H9 (cell line): ENCODE measurements around the gene IL20. TPM values are rescaled to one million over a fixed set of nuclear protein-coding genes. Genes with fewer than 3 reads are reported as not detected.

ENCODE experiments used
- DNase-seq: peaks from one replicate; pipeline ENCODE4 v3.0.0-alpha.2; 2017
- H2AFZ ChIP-seq: one replicate; pipeline ENCODE4 v1.6.1; 2013; ENCODE audit warnings: mild to moderate bottlenecking, low read length, control low read depth, moderate library complexity
- H2AK5ac ChIP-seq: 2 replicates; pipeline ENCODE4 v1.6.1; 2013; ENCODE audit warnings: low read length, control low read depth, mixed read lengths; ENCODE audit not compliant: insufficient read length
- H2BK120ac ChIP-seq: one replicate; pipeline ENCODE4 v1.6.1; 2013; ENCODE audit warnings: low read depth, mild to moderate bottlenecking, low read length, control low read depth, inconsistent platforms; ENCODE audit not compliant: poor library complexity, severe bottlenecking
- H2BK12ac ChIP-seq: 2 replicates; pipeline ENCODE4 v1.6.1; 2013; ENCODE audit warnings: low read length, control low read depth, mixed read lengths, low read depth; ENCODE audit not compliant: insufficient read length
- H2BK15ac ChIP-seq: 2 replicates; pipeline ENCODE4 v1.6.1; 2013; ENCODE audit warnings: low read depth, low read length, control low read depth
- H2BK20ac ChIP-seq: one replicate; pipeline ENCODE4 v1.6.1; 2013; ENCODE audit warnings: low read depth, mild to moderate bottlenecking, low read length, control low read depth, inconsistent platforms; ENCODE audit not compliant: poor library complexity, severe bottlenecking
- H2BK5ac ChIP-seq: 2 replicates; pipeline ENCODE4 v1.6.1; 2013; ENCODE audit warnings: low read length, control low read depth, mixed read lengths; ENCODE audit not compliant: insufficient read length
- H3K14ac ChIP-seq: 2 replicates; pipeline ENCODE4 v1.6.1; 2013; ENCODE audit warnings: low read length, control low read depth; ENCODE audit not compliant: insufficient read depth
- H3K18ac ChIP-seq: 2 replicates; pipeline ENCODE4 v1.6.1; 2013; ENCODE audit warnings: low read depth, mild to moderate bottlenecking, mixed read lengths, low read length, control low read depth; ENCODE audit not compliant: insufficient read length
- H3K23ac ChIP-seq: 2 replicates; pipeline ENCODE4 v1.6.1; 2013; ENCODE audit warnings: low read length, control low read depth, mixed read lengths, low read depth; ENCODE audit not compliant: insufficient read length
- H3K23me2 ChIP-seq: 2 replicates; pipeline ENCODE4 v1.6.1; 2013; ENCODE audit warnings: low read depth, mild to moderate bottlenecking, mixed read lengths, low read length, control low read depth; ENCODE audit not compliant: insufficient read length, poor library complexity, severe bottlenecking
- H3K27ac ChIP-seq: 2 replicates; pipeline ENCODE4 v1.5.1; 2013; ENCODE audit warnings: low read length, control low read depth, mixed read lengths, low read depth; ENCODE audit not compliant: insufficient read length
- H3K27me3 ChIP-seq: 2 replicates; pipeline ENCODE4 v1.6.1; 2013; ENCODE audit warnings: low read length, control low read depth, inconsistent platforms; ENCODE audit not compliant: insufficient read depth
- H3K4ac ChIP-seq: 2 replicates; pipeline ENCODE4 v1.6.1; 2013; ENCODE audit warnings: low read depth, mild to moderate bottlenecking, control low read depth, inconsistent platforms, low read length, moderate library complexity
- H3K4me1 ChIP-seq: 2 replicates; pipeline ENCODE4 v1.6.1; 2013; ENCODE audit warnings: low read length, control low read depth, inconsistent platforms; ENCODE audit not compliant: insufficient read depth
- H3K4me2 ChIP-seq: 2 replicates; pipeline ENCODE4 v1.6.1; 2013; ENCODE audit warnings: low read length, control low read depth, mixed read lengths; ENCODE audit not compliant: insufficient read length, insufficient read depth
- H3K56ac ChIP-seq: 2 replicates; pipeline ENCODE4 v1.6.1; 2013; ENCODE audit warnings: low read depth, mild to moderate bottlenecking, mixed read lengths, low read length, control low read depth; ENCODE audit not compliant: insufficient read length
- H3K79me1 ChIP-seq: 2 replicates; pipeline ENCODE4 v1.6.1; 2013; ENCODE audit warnings: low read depth, mild to moderate bottlenecking, moderate library complexity, low read length, control low read depth, inconsistent platforms; ENCODE audit not compliant: insufficient read depth, poor library complexity, severe bottlenecking
- H3K79me2 ChIP-seq: 2 replicates; pipeline ENCODE4 v1.6.1; 2013; ENCODE audit warnings: low read length, control low read depth, inconsistent platforms; ENCODE audit not compliant: insufficient read depth
- H3K9ac ChIP-seq: 2 replicates; pipeline ENCODE4 v1.6.1; 2013; ENCODE audit warnings: low read length, control low read depth, mixed read lengths; ENCODE audit not compliant: insufficient read length; ENCODE audit errors: extremely low read depth
- H3K9me3 ChIP-seq: one replicate; pipeline ENCODE4 v1.6.1; 2013; ENCODE audit warnings: low read depth, low read length, inconsistent platforms; ENCODE audit not compliant: control insufficient read depth
- H3T11ph ChIP-seq: one replicate; pipeline ENCODE4 v1.6.1; 2013; ENCODE audit warnings: mild to moderate bottlenecking, low read length, control low read depth, inconsistent platforms
- H4K20me1 ChIP-seq: one replicate; pipeline ENCODE4 v1.6.1; 2013; ENCODE audit not compliant: control insufficient read depth, insufficient read length, insufficient read depth
- H4K5ac ChIP-seq: 2 replicates; pipeline ENCODE4 v1.6.1; 2013; ENCODE audit warnings: low read depth, mild to moderate bottlenecking, mixed read lengths, low read length, control low read depth; ENCODE audit not compliant: insufficient read length
- H4K8ac ChIP-seq: replicated peaks from 2 replicates; pipeline ENCODE4 v1.6.1; 2013; ENCODE audit warnings: low read length, control low read depth, mixed read lengths, low read depth; ENCODE audit not compliant: insufficient read length
- H4K91ac ChIP-seq: 2 replicates; pipeline ENCODE4 v1.6.1; 2013; ENCODE audit warnings: low read depth, mild to moderate bottlenecking, moderate library complexity, mixed read lengths, low read length, control low read depth; ENCODE audit not compliant: insufficient read length
- H3K27ac Mint-ChIP-seq, 3 experiments: 2 replicates in 2 of 3; 3 replicates in 1 of 3; pipeline ENCODE4 v1.8.0; 2020 to 2021; ENCODE audit warnings: mixed read lengths in 3 of 3, mild to moderate bottlenecking in 1 of 3, moderate library complexity in 1 of 3
- H3K27me3 Mint-ChIP-seq: 2 replicates; pipeline ENCODE4 v1.8.0; 2021; ENCODE audit warnings: low read depth, mild to moderate bottlenecking, moderate library complexity, mixed read lengths
- H3K36me3 Mint-ChIP-seq, 3 experiments: 2 replicates in 2 of 3; 3 replicates in 1 of 3; pipeline ENCODE4 v1.8.0; 2020 to 2021; ENCODE audit warnings: low read depth in 3 of 3, mixed read lengths in 3 of 3; ENCODE audit not compliant: insufficient read depth in 1 of 3
- H3K4me1 Mint-ChIP-seq, 2 experiments: 2 replicates each; pipeline ENCODE4 v1.8.0; 2020; ENCODE audit warnings: mixed read lengths in 2 of 2
- H3K4me3 Mint-ChIP-seq, 2 experiments: 2 replicates in 1 of 2; 3 replicates in 1 of 2; pipeline ENCODE4 v1.8.0; 2020 to 2021; ENCODE audit warnings: mild to moderate bottlenecking in 2 of 2, mixed read lengths in 2 of 2, moderate library complexity in 1 of 2
- H3K9me3 Mint-ChIP-seq, 2 experiments: 2 replicates in 1 of 2; 3 replicates in 1 of 2; pipeline ENCODE4 v1.8.0; 2020; ENCODE audit warnings: mild to moderate bottlenecking in 2 of 2, mixed read lengths in 2 of 2, moderate library complexity in 1 of 2
- WGBS: extraction: QIAGEN DNeasy Blood & Tissue Kit; methylation state at CpG from one replicate; pipeline ENCODE4 v1.1.7; 2013; ENCODE audit warnings: missing lambda C conversion rate, low lambda C conversion rate, mixed read lengths; ENCODE audit not compliant: insufficient read length; ENCODE audit errors: extremely low coverage; 5-methylcytosine and 5-hydroxymethylcytosine counted together
- total RNA-seq: library from RNA; stranded (reverse); gene quantifications from 2 replicates; pipeline ENCODE4 v1.2.1, GENCODE V29; 2021
- TF ChIP-seq, protein P1 (sequence below): fragments of 200-600 bp; sonication (generic); conservative IDR thresholded peaks from 3 replicates; pipeline ENCODE4 v1.8.0; 2021; ENCODE audit warnings: antibody characterized with exemption, mild to moderate bottlenecking

IL20 gene
- total RNA-seq, 1 experiment from 2014 or later = not detected

DNA sequence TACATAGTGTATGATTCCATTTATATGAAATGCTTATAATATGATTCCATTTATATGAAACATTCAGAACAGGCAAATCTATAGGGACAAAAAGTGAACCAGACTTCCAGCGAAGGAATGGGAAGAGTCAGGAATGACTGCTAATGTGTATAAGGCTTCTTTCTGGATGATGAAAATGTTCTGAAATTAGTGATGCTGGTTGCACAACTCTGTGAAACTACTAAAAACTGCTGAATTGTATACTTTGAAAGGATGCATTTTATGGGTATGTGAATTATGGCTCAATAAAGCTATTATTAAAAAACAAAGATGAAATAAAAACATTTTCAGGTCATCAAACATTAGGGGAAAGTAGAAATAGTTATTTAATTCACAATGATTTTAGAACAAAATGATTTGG lies 17.7 kb downstream of the IL20 start:
- H4K91ac ChIP-seq = no peak overlapping the region
- TF ChIP-seq, protein P1, sequence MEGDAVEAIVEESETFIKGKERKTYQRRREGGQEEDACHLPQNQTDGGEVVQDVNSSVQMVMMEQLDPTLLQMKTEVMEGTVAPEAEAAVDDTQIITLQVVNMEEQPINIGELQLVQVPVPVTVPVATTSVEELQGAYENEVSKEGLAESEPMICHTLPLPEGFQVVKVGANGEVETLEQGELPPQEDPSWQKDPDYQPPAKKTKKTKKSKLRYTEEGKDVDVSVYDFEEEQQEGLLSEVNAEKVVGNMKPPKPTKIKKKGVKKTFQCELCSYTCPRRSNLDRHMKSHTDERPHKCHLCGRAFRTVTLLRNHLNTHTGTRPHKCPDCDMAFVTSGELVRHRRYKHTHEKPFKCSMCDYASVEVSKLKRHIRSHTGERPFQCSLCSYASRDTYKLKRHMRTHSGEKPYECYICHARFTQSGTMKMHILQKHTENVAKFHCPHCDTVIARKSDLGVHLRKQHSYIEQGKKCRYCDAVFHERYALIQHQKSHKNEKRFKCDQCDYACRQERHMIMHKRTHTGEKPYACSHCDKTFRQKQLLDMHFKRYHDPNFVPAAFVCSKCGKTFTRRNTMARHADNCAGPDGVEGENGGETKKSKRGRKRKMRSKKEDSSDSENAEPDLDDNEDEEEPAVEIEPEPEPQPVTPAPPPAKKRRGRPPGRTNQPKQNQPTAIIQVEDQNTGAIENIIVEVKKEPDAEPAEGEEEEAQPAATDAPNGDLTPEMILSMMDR = no peak
- H3T11ph ChIP-seq = no peak overlapping the region
- no peak overlapping the region for H3K18ac ChIP-seq
- H3K23ac ChIP-seq = no peak overlapping the region
- no peak overlapping the region for H2AFZ ChIP-seq
- H3K4me3 Mint-ChIP-seq = no peak overlapping the region
- no peak overlapping the region for H2BK12ac ChIP-seq
- no CpG with 5 or more reads among the region's 1 CpG for WGBS
- peaks cover 13 to 18% of the 10 kb centered on the region in 2 experiments for H3K9me3 Mint-ChIP-seq
- no peak overlapping the region for H2AK5ac ChIP-seq
- H3K4me2 ChIP-seq = no peak overlapping the region
- H3K23me2 ChIP-seq = no peaks in the 10 kb centered on the region
- H3K27ac Mint-ChIP-seq = no peak overlapping the region
- H3K4me1 Mint-ChIP-seq = no peaks in the 10 kb centered on the region
- H3K79me1 ChIP-seq = no peaks in the 10 kb centered on the region
- no peak overlapping the region for H3K56ac ChIP-seq
- H3K14ac ChIP-seq = no peak overlapping the region
- H2BK20ac ChIP-seq = no peak overlapping the region
- no peak overlapping the region for H2BK15ac ChIP-seq
- H3K27me3 Mint-ChIP-seq = peaks cover 5% of the 10 kb centered on the region
- H3K36me3 Mint-ChIP-seq = peaks cover 0 to 11% (median 2%) of the 10 kb centered on the region in 3 experiments; a peak in 4 of 7 replicates
- no peaks in the 10 kb centered on the region for H4K20me1 ChIP-seq
- H3K4me1 ChIP-seq = no peaks in the 10 kb centered on the region
- H4K5ac ChIP-seq = no peak overlapping the region
- H2BK120ac ChIP-seq = no peak overlapping the region
- H3K79me2 ChIP-seq = no peaks in the 10 kb centered on the region
- no peak overlapping the region for H3K27ac ChIP-seq
- H3K27me3 ChIP-seq = no peaks in the 10 kb centered on the region
- no peak overlapping the region for H3K4ac ChIP-seq
- H2BK5ac ChIP-seq = no peak overlapping the region
- no peak for DNase-seq
- peaks cover 4% of the 10 kb centered on the region for H3K9me3 ChIP-seq
- H3K9ac ChIP-seq = no peak overlapping the region
- no peak overlapping the region for H4K8ac ChIP-seq
